Measurements from ENCODE around the gene LRRC1.

DNA sequence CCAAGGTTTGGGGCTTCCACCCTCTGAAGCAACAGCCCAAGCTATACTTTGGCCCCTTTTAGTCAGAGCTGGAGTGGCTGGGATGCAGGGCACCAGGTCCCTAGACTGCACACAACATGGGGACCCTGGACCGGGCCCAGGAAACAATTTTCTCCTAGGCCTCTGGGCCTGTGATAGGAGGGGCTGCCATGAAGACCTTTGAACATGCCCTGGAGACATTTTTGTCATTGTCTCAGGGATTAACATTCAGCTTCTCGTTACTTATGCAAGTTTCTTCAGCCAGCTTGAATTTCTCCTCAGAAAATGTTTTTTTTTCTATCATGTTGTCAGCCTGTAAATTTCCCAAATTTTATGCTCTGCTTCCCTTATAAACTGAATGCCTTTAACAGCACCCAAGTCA lies 82.3 kb downstream of the LRRC1 start:
- TF ChIP-seq EZH2 (IDR thresholded peaks at IDR 0.05) (no peak), POLR2AphosphoS5 (IDR thresholded peaks at IDR 0.05; ENCODE audit: borderline replicate concordance, low read depth, low read length) (no peak), FOXP2 (optimal IDR thresholded peaks at IDR 0.05; ENCODE audit: control extremely low read depth, extremely low read length, insufficient read depth) (no peak)

All from SK-N-MC (cell line).